Keratinocyte (primary cell): Measurements from ENCODE around the gene UHRF2.

Experiments
- EZH2 ChIP-seq: IDR thresholded peaks from one replicate; pipeline ENCODE4 v1.6.1; 2012; ENCODE audit warnings: inconsistent platforms, mild to moderate bottlenecking, low read length, moderate library complexity
- TF ChIP-seq, protein P1 (sequence below), 3 experiments: IDR thresholded peaks in 1 of 3; conservative IDR thresholded peaks in 1 of 3; optimal IDR thresholded peaks in 1 of 3; 2 replicates in 2 of 3; 3 replicates in 1 of 3; pipeline versions ENCODE3 to v1.5.1; 2011; ENCODE audit warnings: low read length in 3 of 3, mild to moderate bottlenecking in 3 of 3, moderate library complexity in 2 of 3, control low read depth in 1 of 3, inconsistent platforms in 1 of 3; ENCODE audit not compliant: insufficient read depth in 2 of 3; ENCODE audit errors: extremely low read depth in 1 of 3

GRCh38 chr9:6408320-6408719 is 4.7 kb upstream of the UHRF2 start:
- TF ChIP-seq, protein P1, sequence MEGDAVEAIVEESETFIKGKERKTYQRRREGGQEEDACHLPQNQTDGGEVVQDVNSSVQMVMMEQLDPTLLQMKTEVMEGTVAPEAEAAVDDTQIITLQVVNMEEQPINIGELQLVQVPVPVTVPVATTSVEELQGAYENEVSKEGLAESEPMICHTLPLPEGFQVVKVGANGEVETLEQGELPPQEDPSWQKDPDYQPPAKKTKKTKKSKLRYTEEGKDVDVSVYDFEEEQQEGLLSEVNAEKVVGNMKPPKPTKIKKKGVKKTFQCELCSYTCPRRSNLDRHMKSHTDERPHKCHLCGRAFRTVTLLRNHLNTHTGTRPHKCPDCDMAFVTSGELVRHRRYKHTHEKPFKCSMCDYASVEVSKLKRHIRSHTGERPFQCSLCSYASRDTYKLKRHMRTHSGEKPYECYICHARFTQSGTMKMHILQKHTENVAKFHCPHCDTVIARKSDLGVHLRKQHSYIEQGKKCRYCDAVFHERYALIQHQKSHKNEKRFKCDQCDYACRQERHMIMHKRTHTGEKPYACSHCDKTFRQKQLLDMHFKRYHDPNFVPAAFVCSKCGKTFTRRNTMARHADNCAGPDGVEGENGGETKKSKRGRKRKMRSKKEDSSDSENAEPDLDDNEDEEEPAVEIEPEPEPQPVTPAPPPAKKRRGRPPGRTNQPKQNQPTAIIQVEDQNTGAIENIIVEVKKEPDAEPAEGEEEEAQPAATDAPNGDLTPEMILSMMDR (optimal IDR thresholded peaks at IDR 0.05 in 1 of 3, IDR thresholded peaks at IDR 0.05 in 1 of 3, conservative IDR thresholded peaks at IDR 0.05 in 1 of 3; ENCODE audit: extremely low read depth in 1 of 3, insufficient read depth in 2 of 3, low read length in 3 of 3): no peak
- TF ChIP-seq EZH2: no peak
